K562 (cell line): ENCODE data around the gene PKD1L1. TPM values are rescaled to one million over a fixed set of nuclear protein-coding genes. Genes with fewer than 3 reads are reported as not detected.

Experiments used
- ATAC-seq: fragments of 200-7000 bp; cut with Tn5 transposase; 3 replicates; pipeline ENCODE4 v1.9.1; 2020; ENCODE audit warnings: moderate library complexity
- BruUV-seq: library from RNA; stranded (reverse); fragments of 400-500 nt; replicated peaks from 2 replicates; lab custom pipeline; 2021; lab: Mats Ljungman, UMichigan
- CTCF ChIA-PET: fragments of 300-600 bp; formaldehyde crosslinking; extraction: SDS; loops from one replicate; lab custom pipeline; 2021; ENCODE audit warnings: low intra/inter-chr PET ratio; lab: Yijun Ruan, JAX
- POLR2A ChIA-PET: fragments of 300-600, 350-650 bp; sonication (Branson Sonifier 250); formaldehyde crosslinking; extraction: SDS; loops from one replicate; lab custom pipeline; 2021; ENCODE audit warnings: antibody characterized with exemption, inconsistent platforms; lab: Yijun Ruan, JAX
- DNase-seq, 4 experiments: peaks; one replicate each; pipeline versions ENCODE4 v3.0.0 to v3.0.0-alpha.2; 2011 to 2018; ENCODE audit warnings: low spot score in 3 of 4, mixed read lengths in 3 of 4; ENCODE audit errors: extremely low read depth in 1 of 4
- FAIRE-seq: peaks from 2 replicates; lab custom pipeline; 2011; peaks lifted over from hg19 to GRCh38; lab: Jason Lieb, UNC
- H2AFZ ChIP-seq: 2 replicates; pipeline ENCODE4 v1.6.0; 2011; ENCODE audit warnings: low read depth, low read length, control low read depth, inconsistent platforms
- H3K27ac ChIP-seq: fragments of 200-600 bp; 3 replicates; pipeline ENCODE4 v1.8.0; 2011; ENCODE audit warnings: low read depth, mild to moderate bottlenecking, control low read depth, inconsistent platforms, low read length, moderate library complexity, mixed read lengths; ENCODE audit errors: extremely low read depth
- H3K27me3 ChIP-seq, 2 experiments: fragments of 300-600 bp in 1 of 2; 2 replicates in 1 of 2; 3 replicates in 1 of 2; pipeline versions ENCODE4 v1.6.0 to v1.8.0; 2011; ENCODE audit warnings: inconsistent platforms in 2 of 2, low read length in 2 of 2, mild to moderate bottlenecking in 1 of 2, mixed read lengths in 1 of 2, moderate library complexity in 1 of 2; ENCODE audit not compliant: control insufficient read depth in 2 of 2, insufficient read depth in 2 of 2
- H3K36me3 ChIP-seq: fragments of 300-600 bp; 3 replicates; pipeline ENCODE4 v1.8.0; 2011; ENCODE audit warnings: mild to moderate bottlenecking, low read length, inconsistent platforms; ENCODE audit not compliant: control insufficient read depth, insufficient read depth
- H3K4me1 ChIP-seq, 2 experiments: fragments of 200-600 bp in 1 of 2; replicated peaks in 1 of 2; 2 replicates in 1 of 2; 3 replicates in 1 of 2; pipeline versions ENCODE4 v1.5.1 to v1.8.0; 2011; ENCODE audit warnings: inconsistent platforms in 2 of 2, low read length in 2 of 2, mild to moderate bottlenecking in 1 of 2, mixed read lengths in 1 of 2, moderate library complexity in 1 of 2; ENCODE audit not compliant: control insufficient read depth in 2 of 2, insufficient read depth in 2 of 2
- H3K4me2 ChIP-seq: 2 replicates; pipeline ENCODE4 v1.6.1; 2011; ENCODE audit warnings: low read length, control low read depth, inconsistent platforms, mixed read lengths; ENCODE audit not compliant: insufficient read depth
- H3K4me3 ChIP-seq: fragments of 200-600 bp; sonication (generic), shearing (Covaris generic); 2 replicates; pipeline ENCODE4 v1.5.1; 2016; ENCODE audit warnings: control low read depth, inconsistent platforms
- H3K79me2 ChIP-seq: fragments of 200-600 bp; 3 replicates; pipeline ENCODE4 v1.8.0; 2011; ENCODE audit warnings: low read length, inconsistent platforms; ENCODE audit not compliant: control insufficient read depth, insufficient read depth
- H3K9ac ChIP-seq, 2 experiments: 2 replicates each; pipeline versions ENCODE4 v1.6.0 to v1.6.1; 2011; ENCODE audit warnings: low read depth in 2 of 2, low read length in 2 of 2, control low read depth in 1 of 2, inconsistent platforms in 1 of 2, mild to moderate bottlenecking in 1 of 2, mixed read lengths in 1 of 2; ENCODE audit not compliant: insufficient read depth in 1 of 2
- H3K9me1 ChIP-seq: one replicate; pipeline ENCODE4 v1.6.0; 2011; ENCODE audit warnings: inconsistent platforms, mild to moderate bottlenecking, low read length, moderate library complexity; ENCODE audit not compliant: control insufficient read depth, insufficient read depth
- H3K9me3 ChIP-seq: replicated peaks from 2 replicates; pipeline ENCODE4 v1.5.1; 2011; ENCODE audit warnings: low read depth, low read length, inconsistent platforms; ENCODE audit not compliant: control insufficient read depth, insufficient read depth
- H4K20me1 ChIP-seq: replicated peaks from 2 replicates; pipeline ENCODE4 v1.6.1; 2011; ENCODE audit warnings: low read length, inconsistent platforms, mixed read lengths; ENCODE audit not compliant: control insufficient read depth, insufficient read depth
- CGGBP1 ChIP-seq: fragments of 250-450 bp; sonication (Bioruptor Pico); IDR thresholded peaks from 2 replicates; pipeline ENCODE4 v1.9.0; 2021; ENCODE audit warnings: mild to moderate bottlenecking
- CTBP1 ChIP-seq: fragments of 450-650 bp; IDR thresholded peaks from 2 replicates; pipeline ENCODE4 v1.6.1; 2016; ENCODE audit warnings: borderline replicate concordance
- ETS2 ChIP-seq: IDR thresholded peaks from 2 replicates; pipeline ENCODE4 v1.6.1; 2016; ENCODE audit warnings: borderline replicate concordance, missing genetic modification characterization, mild to moderate bottlenecking, moderate library complexity, missing compliant biosample characterization; ENCODE audit not compliant: poor library complexity, severe bottlenecking
- FOXP4 ChIP-seq: sonication (generic); formaldehyde crosslinking; IDR thresholded peaks from 2 replicates; pipeline ENCODE4 v1.8.0; 2022; ENCODE audit warnings: mild to moderate bottlenecking, missing genetic modification reagents, borderline replicate concordance
- KLF6 ChIP-seq: fragments of 250-450 bp; sonication (Bioruptor Pico); IDR thresholded peaks from 2 replicates; pipeline ENCODE4 v1.4.0; 2020; ENCODE audit warnings: mild to moderate bottlenecking, moderate library complexity, borderline replicate concordance
- OTX1 ChIP-seq: fragments of 450-650 bp; formaldehyde crosslinking; IDR thresholded peaks from 2 replicates; pipeline ENCODE4 v1.4.0; 2022; ENCODE audit warnings: mild to moderate bottlenecking
- ZNF551 ChIP-seq: fragments of 250-450 bp; sonication (Bioruptor Pico); IDR thresholded peaks from 2 replicates; pipeline ENCODE4 v1.5.0; 2021; ENCODE audit warnings: mild to moderate bottlenecking, moderate library complexity
- ZNF778 ChIP-seq: fragments of 450-650 bp; formaldehyde crosslinking; IDR thresholded peaks from 2 replicates; pipeline ENCODE4 v1.4.0; 2020; ENCODE audit warnings: mild to moderate bottlenecking, moderate library complexity
- WGBS: fragments of 100-300 bp; shearing (Covaris generic); methylation state at CpG from one replicate; pipeline ENCODE4 v1.1.6; 2016; ENCODE audit warnings: low coverage, mixed read lengths; ENCODE audit not compliant: insufficient coverage; ENCODE audit errors: missing lambda C conversion rate; 5-methylcytosine and 5-hydroxymethylcytosine counted together
- in situ Hi-C: fragments of 300-500 bp; cut with MboI; formaldehyde crosslinking; loops from 4 replicates; pipeline ENCODE4 v1.15.0; 2018; ENCODE audit warnings: inconsistent platforms, mixed read lengths
- intact Hi-C: fragments of 100-400 bp; cut with micrococcal nuclease; formaldehyde crosslinking; loops from 2 replicates; pipeline ENCODE4 v1.14.2; 2022
- polyA plus RNA-seq, 8 experiments: library from polyadenylated mRNA; depleted of rRNA in 4 of 8; stranded (reverse) in 5 of 8; unstranded in 3 of 8; fragments of >200 nt; fragmentation: Nextera tagmentation in 2 of 8; fragmentation: Illumina TruSeq in 1 of 8; extraction: Ambion mirVana in 2 of 8; extraction: Trizol in 1 of 8; gene quantifications; 2 replicates each; pipeline versions ENCODE4 v1.2.1 to v1.2.3, GENCODE V29; 2011 to 2014; ENCODE audit warnings: inconsistent platforms in 1 of 8, missing spikeins in 1 of 8
- total RNA-seq, 7 experiments: library from RNA; depleted of rRNA in 6 of 7; stranded (reverse); fragments of >200 nt in 6 of 7; fragmentation: Illumina TruSeq in 2 of 7; extraction: Trizol in 2 of 7; gene quantifications; 2 replicates each; pipeline versions ENCODE4 v1.2.1 to v1.2.3, GENCODE V29; 2011 to 2021; ENCODE audit warnings: low replicate concordance in 1 of 7
- TF ChIP-seq, protein P1 (sequence below): fragments of 450-650 bp; IDR thresholded peaks from 2 replicates; pipeline ENCODE4 v1.6.1; 2016; ENCODE audit warnings: missing biosample characterization, missing genetic modification characterization

PKD1L1 gene
- total and polyA plus RNA-seq, 9 of the 15 experiments (the other 6 are each of a cell fraction or from before 2014, with no cell fraction given): 0.01 to 0.02 TPM; not detected in 7

DNA sequence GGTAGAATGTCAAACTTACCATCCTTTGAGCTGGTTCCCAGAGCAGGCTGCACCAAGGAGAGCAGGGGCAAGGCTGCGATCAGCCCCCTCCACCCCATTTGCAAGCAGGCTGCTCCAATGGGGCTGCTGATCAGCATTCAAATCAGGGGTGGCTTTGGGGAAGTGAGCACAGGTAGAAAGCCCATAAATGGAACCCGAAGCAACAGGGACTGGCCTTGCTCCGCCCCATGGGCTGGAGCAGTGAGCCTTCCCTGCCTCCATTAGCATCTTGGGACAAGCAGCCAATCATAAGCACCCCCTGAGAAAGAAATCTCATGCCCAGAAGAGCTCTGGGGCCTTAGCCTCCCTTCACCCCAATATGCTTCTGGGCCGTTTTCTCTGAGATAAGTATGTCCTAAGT is 4.0 kb upstream of the PKD1L1 start:
- ATAC-seq (no peak), DNase-seq (no peak), FAIRE-seq (no peak)
- ChIA-PET POLR2A (interaction anchor here (0.8 kb wide), 1 partner anchor 140 kb away, joined by 3 read pairs; no protein-coding TSS in a partner anchor), CTCF (no interaction called here)
- H3K79me2 ChIP-seq: no peaks in the 10 kb centered on the region
- no peaks in the 10 kb centered on the region; the same call in 1 of the 2 replicates for H3K9me3 ChIP-seq
- H3K36me3 ChIP-seq: peaks cover 13% of the 10 kb centered on the region; the same call in 1 of the 3 replicates
- in situ Hi-C loops (no loop called here), intact Hi-C loops (no loop called here)
- no TSS peak for BruUV-seq
- no peak overlapping the region for H3K4me2 ChIP-seq
- H2AFZ ChIP-seq: no peak overlapping the region
- no peak overlapping the region for H3K4me3 ChIP-seq
- whole genome bisulfite sequencing: 21% methylated on average over 4 of the region's 4 CpGs
- H3K4me1 ChIP-seq: no peaks in the 10 kb centered on the region
- H3K27ac ChIP-seq: no peak overlapping the region
- TF ChIP-seq, protein P1, sequence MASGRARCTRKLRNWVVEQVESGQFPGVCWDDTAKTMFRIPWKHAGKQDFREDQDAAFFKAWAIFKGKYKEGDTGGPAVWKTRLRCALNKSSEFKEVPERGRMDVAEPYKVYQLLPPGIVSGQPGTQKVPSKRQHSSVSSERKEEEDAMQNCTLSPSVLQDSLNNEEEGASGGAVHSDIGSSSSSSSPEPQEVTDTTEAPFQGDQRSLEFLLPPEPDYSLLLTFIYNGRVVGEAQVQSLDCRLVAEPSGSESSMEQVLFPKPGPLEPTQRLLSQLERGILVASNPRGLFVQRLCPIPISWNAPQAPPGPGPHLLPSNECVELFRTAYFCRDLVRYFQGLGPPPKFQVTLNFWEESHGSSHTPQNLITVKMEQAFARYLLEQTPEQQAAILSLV: no peak
- TF ChIP-seq KLF6 (CRISPR knock-in tag) (no peak), ETS2 (tag) (no peak), ZNF551 (no peak), ZNF778 (no peak), CGGBP1 (CRISPR knock-in tag) (no peak), OTX1 (CRISPR knock-in tag) (no peak), FOXP4 (CRISPR knock-in tag) (no peak), CTBP1 (no peak)
- no peaks in the 10 kb centered on the region for H3K9me1 ChIP-seq
- H3K27me3 ChIP-seq: peaks cover 8 to 29% of the 10 kb centered on the region in 2 experiments; a peak in 3 of 5 replicates
- H3K9ac ChIP-seq: no peak overlapping the region
- H4K20me1 ChIP-seq: no peaks in the 10 kb centered on the region; the same call in 1 of the 2 replicates
